Measurements from ENCODE around the gene ATG7. TPM values are rescaled to one million over a fixed set of nuclear protein-coding genes. Genes with fewer than 3 reads are reported as not detected.
A peak's percentile ranks its signal among the peaks of the same experiment; 100 is the strongest.

Gene ATG7, protein sequence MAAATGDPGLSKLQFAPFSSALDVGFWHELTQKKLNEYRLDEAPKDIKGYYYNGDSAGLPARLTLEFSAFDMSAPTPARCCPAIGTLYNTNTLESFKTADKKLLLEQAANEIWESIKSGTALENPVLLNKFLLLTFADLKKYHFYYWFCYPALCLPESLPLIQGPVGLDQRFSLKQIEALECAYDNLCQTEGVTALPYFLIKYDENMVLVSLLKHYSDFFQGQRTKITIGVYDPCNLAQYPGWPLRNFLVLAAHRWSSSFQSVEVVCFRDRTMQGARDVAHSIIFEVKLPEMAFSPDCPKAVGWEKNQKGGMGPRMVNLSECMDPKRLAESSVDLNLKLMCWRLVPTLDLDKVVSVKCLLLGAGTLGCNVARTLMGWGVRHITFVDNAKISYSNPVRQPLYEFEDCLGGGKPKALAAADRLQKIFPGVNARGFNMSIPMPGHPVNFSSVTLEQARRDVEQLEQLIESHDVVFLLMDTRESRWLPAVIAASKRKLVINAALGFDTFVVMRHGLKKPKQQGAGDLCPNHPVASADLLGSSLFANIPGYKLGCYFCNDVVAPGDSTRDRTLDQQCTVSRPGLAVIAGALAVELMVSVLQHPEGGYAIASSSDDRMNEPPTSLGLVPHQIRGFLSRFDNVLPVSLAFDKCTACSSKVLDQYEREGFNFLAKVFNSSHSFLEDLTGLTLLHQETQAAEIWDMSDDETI
- polyA plus RNA-seq: 10 to 100 TPM in 2 of 3 donors, 1 to 10 TPM in 1; 8.4 to 17.9 (median 14.9) TPM

DNA sequence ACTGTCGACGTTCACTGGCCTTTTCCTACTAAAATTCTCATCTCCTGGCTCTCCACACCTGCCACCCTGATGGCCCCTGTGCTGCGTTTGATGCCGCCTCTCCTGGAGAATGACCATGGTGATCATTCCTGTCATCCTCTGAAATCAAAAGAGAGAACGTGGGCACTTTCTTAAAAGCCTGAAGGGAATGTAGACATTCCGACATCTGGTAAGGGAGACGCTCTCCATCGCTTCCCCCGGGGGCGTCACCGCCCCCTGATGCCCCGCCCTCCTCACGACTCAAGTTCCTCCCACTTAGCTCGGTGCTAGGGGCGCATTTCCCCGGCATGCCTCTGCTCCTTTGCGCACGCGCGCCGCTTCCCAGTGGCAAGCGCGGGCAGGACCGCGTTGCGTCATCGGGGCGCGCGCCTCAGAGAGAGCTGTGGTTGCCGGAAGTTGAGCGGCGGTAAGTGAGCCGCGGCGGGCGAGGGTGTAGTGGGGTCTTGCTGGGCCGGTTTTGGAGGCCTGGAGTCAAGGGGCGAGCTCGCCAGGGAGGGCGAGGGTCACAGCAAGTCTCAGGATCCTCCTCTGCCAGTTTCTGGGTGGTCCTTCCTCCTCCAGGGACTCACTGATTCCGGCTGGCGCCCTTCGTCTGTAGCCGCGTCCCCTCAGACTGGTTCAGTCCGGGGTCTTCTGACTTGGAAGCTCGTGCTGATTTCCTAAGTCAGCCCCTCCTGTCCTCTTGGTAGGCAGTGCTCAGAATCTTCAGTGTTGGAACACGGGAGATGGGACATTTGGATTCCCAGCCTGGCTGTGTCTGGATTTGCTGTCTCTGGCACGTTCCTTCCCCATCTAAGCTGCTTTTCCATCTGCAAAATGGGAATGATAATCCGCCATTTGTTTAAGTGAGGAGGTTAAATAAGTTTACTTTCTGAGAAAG lies at the start of gene ATG7:
Gene ATG7, plus strand, starts transcription at position 412 of the 919 bp plus-strand sequence. CDS start 26,299 bp downstream, outside the sequence.
- 2% methylated on average over 51 of the region's 51 CpGs for WGBS, 3 donors

DNA sequence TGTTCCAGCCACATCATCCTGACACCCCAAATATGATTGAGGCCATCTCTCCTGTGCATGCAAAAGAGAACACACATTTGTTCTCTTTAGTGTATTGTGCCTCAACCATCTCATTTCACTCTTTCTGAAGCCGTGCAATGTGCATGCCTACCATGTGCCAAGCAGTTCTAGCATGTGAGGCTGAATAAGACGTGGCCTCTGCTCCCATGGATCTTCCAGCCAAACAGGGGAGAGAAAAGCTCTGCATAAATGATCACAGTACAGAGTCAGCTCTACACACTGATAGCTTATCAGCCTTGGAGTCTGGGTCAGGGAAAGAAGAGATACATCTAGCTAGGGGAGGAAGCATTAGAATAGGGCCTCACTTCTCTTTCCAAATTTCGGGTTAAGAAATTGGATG lies 48.2 kb upstream of the ATG7 start:
- no peak overlapping the region for H3K27ac ChIP-seq (ENCODE audit: low read depth, low read length)
- 75 to 87% (median 80%) methylated on average over 3 of the region's 3 CpGs for WGBS, 3 donors

More for the DNA sequence above, at the start of gene ATG7:
- H3K27ac ChIP-seq (ENCODE audit: low read depth, low read length): peak within 1 kb of the TSS; percentile 36

DNA sequence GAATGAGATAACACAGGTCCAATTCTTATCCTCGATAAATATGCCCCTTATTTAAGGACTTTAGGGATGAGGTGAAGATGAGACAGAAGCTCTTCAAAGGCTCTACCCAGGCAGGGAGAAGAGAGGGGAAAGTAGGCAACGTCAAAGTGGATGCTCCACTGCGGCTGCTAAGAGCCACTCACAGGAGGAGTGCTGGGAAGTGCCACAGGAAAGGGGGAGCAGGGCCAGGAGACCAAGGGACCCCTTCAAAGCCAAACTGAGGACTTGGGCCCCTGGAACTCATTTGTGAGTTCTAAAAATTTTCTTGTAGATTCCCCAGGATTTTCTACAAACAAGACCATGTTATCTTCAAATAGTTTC lies 47.3 kb upstream of the ATG7 start:
- H3K27ac ChIP-seq (ENCODE audit: low read depth, low read length): no peak overlapping the region
- WGBS, 3 donors: 78 to 87% (median 86%) methylated on average over 3 of the region's 3 CpGs

DNA sequence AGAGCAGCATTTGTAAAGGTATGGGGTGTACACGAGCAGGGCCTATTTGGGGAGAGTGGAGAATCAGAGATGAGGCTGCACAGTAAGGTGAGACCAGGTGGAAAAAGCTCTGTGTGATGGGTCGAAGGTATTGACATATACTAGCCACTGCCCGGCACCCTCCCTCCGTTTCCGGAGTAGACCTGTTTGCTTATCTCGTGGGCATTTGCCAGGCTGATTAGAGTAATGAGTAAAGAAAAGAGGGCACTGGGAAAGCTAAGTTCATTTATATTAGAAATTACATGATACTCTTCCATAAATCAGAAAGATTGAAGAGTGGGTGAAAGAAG lies 46.2 kb upstream of the ATG7 start:
- 44 to 78% (median 77%) methylated on average over 6 of the region's 6 CpGs for WGBS, 3 donors

DNA sequence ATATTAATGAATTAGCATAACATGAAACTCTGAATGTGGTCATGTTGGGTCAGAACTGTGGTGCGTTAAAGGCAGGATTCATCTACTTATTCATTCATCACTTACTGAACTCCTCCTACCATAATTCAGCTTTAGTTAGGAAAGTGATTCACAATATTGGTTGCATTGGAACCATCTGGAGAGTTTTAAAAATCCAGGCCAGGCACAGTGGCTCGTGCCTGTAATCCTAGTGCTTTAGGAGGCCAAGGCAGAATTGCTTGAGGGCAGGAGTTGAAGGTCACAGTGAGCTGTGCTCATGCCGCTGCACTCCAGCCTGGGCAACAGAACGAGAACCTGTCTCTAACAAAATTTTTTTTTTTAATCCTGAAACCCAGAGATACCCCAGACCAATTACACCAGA lies 44.2 kb upstream of the ATG7 start:
- WGBS, 3 donors: 59 to 83% (median 68%) methylated on average over 4 of the region's 4 CpGs
- H3K27ac ChIP-seq (ENCODE audit: low read depth, low read length): no peak overlapping the region

More for the DNA sequence above, 46.2 kb upstream of the ATG7 start:
- no peak overlapping the region for H3K27ac ChIP-seq (ENCODE audit: low read depth, low read length)

DNA sequence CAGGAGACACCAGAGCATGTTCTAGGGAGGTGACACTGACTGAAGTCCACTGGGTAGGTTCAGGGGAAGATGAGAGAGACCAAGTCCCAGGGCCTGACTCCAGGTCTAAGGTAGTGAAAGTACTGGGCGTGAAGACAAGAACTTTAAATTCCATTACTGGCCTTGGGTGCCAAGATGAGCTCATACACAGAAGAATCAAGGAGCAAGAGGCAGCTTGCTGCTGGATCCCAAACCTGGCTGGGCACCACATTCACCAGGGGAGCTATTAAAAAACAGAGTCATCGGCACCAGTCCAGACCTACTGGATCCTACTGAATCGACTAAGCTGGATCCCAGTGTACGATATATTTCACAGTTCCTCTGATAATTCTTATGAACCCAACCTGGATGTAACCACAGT lies 42.1 kb upstream of the ATG7 start:
- 83 to 91% (median 86%) methylated on average over 4 of the region's 4 CpGs for WGBS, 3 donors
- no peak overlapping the region for H3K27ac ChIP-seq (ENCODE audit: low read depth, low read length)

DNA sequence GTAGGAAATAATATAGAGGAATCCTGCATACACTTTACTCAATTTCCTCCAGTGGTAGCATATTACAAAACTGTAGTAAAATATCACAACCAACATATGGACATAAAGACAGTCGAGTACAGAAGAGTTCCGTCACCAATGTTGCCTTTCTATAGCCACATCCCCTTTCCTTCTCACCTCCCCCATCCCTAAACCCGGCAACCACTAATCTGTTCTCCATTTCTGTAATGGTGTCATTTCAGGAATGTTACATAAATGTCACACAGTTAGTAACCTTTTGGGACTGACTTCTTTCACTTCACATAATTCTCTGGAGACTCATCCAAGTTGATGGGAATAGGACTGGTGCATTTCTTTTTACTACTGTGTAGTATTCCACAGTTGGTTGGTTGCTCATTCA lies 41.4 kb upstream of the ATG7 start:
- no peak overlapping the region for H3K27ac ChIP-seq (ENCODE audit: low read depth, low read length)
- 39 to 58% (median 54%) methylated on average over 3 of the region's 3 CpGs for WGBS, 3 donors

DNA sequence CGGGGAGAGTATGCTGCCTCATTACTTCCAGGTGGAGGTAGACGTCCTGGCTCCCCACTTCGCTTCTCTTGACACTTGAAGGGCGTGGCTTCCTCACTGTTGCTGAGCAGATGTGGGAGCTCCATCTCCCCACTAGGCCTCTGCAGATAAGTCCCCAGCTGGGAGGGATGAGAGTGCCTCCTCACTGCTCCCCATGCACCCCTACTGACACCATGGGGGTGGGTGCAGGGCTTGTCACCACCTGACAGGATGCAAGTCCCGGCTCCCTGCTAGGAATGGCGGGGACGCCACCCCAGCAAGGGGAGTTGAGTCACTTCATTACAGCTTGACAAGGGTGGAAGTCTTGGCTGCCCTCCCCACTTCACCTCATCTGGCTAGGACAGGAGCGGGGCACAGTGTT lies 36.8 kb upstream of the ATG7 start:
- 72 to 85% (median 82%) methylated on average over 8 of the region's 8 CpGs for WGBS, 3 donors

DNA sequence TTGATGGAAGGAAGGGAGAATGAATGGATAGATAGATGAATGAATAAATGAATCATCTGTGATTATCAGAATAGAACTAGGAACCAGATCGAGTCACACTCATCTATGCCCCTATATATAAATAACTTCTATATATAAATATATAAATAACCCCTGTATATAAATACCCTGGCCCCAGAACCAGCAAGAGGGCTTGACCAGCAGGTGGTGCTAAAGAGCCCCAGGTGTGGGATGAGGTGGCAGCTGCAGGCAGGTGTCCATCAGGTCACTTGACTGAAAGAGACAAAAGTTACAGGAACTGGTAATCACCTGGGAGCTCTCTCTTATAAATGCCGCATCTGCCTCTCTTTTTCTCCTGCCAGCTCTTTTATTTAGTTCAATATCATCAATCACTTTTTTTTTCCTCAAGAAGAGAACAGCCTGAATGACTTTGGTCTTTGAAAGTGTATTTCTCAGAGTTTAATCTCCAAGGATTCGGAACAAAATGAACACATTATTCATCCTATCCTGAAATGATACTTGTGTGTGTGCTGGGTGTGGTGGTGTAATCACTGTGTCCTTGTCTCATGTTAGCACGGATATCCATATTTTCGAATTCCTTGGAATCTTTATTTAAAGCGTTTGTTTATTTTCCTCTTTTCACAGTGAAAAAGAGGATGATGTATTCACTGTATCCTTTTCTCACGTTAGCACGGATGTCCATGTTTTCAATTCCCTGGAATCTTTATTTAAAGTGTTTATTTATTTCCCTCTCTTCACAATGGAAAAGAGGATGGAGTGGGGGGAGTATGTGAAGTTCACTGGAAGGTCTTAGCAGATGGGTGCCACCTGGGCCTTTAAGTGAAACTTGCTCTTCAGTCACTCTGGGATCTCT lies 35.4 kb upstream of the ATG7 start:
- no peak overlapping the region for H3K27ac ChIP-seq (ENCODE audit: low read depth, low read length)
- 36 to 39% (median 37%) methylated on average over 8 of the region's 8 CpGs for WGBS, 3 donors

More for the DNA sequence above, 36.8 kb upstream of the ATG7 start:
- H3K27ac ChIP-seq (ENCODE audit: low read depth, low read length): no peak overlapping the region

DNA sequence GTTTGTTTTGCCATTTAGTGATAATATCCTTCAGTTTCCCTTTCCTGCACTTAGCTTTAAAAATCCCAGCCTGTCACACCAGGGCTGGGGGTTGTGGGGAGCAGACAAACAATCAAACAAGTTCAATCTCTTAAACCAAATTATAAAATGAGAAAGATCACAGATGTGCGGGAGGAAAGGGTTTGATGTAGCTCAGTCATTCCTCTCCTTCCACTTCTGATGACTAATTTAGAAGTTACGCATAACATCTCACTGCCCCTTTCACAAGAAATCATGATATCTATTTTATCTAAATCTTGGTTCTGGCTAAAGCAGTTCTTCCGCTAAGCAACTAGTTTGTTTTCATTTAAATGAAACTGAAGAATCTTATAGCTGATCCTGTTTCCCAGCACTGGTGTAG lies 34.1 kb upstream of the ATG7 start:
- no peak overlapping the region for H3K27ac ChIP-seq (ENCODE audit: low read depth, low read length)
- 70 to 76% (median 71%) methylated on average over 3 of the region's 3 CpGs for WGBS, 3 donors

DNA sequence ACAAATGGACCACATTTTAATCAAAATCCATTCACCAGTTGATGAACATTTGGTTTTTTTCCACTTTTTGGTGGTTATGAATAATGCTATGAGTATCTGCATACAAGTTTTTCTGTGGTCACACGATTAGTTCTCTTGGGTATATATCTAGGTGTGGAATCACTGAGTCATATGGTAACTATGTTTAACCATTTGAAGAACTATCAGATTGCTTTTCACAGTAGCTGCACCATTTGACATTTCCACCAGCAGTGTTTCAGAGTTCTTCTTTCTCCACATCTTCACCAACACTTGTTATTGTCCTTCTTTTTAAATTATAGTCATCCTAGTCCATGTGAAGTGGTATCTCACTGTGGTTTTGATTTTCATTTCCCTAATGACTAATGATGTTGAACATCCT lies 33.3 kb upstream of the ATG7 start:
- no peak overlapping the region for H3K27ac ChIP-seq (ENCODE audit: low read depth, low read length)
- 63 to 75% (median 69%) methylated on average over 1 of the region's 1 CpG for WGBS, 3 donors

DNA sequence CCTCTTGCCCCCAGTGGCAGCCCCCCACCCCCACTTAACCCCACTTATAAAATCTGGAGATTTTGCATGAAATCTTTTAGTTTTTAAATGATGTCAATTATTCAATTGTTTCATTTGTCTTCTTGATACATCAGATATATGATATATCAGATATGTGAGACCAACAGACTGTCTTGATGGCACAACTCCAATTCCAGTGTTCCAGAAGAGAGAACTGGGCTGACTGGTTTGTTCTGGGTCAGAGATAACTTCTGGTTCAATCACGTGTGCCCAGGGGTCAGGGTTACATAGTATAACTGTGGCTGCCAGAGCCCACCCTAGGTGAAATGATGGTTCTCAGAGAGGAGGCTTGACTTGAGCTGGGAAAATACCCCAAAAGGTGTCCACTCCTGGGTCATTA lies 32.4 kb upstream of the ATG7 start:
- WGBS, 3 donors: 21 to 88% (median 79%) methylated on average over 1 of the region's 1 CpG

DNA sequence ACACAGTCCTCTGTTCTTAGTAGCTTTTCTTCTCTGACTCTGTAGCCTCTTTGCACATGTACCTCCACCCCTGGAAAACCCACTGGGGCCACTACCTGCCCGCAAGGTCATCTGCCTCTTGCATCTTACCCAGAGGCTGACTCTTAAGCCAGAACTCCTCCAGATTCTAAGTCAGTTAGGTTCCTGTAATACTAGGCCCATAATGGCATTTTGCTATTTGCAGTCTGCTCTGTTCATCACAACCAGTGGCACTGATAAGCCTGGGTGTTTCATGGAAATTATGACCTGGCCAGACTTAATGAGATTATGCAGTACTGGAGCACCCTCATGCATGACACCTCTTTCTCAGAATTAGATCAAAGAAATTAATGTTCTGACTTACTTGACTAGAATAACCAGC lies 31.7 kb upstream of the ATG7 start:
- 82 to 98% (median 96%) methylated on average over 1 of the region's 1 CpG for WGBS, 3 donors
- H3K27ac ChIP-seq (ENCODE audit: low read depth, low read length): no peak overlapping the region

More for the DNA sequence above, 32.4 kb upstream of the ATG7 start:
- no peak overlapping the region for H3K27ac ChIP-seq (ENCODE audit: low read depth, low read length)

DNA sequence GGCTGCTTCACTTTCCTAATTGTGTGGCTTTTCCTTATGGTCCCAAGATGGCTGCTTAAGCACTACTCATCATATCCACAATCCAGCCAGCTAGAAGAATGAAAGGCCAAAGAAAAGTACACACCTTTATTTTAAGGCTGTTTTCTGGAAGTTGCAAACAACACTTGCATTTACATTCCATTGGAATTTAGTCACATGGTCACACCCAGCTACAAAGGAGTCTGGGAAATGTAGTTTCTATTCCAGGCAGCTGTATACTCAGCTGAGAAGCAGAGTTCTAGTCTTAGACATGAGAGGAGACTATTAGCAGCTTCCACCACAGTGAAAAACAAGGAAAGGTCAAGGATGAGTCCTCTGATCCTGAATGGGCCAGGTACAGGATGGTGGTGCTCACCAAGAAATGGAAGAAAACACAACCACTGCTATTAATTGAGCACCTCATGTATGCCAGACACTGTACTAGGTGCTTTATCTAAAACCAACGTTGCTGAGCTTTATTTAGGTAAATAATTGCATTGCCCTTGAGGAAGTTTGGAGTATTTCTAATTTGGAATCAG lies 28.0 kb upstream of the ATG7 start:
- WGBS, 3 donors: 45 to 73% (median 58%) methylated on average over 1 of the region's 1 CpG

DNA sequence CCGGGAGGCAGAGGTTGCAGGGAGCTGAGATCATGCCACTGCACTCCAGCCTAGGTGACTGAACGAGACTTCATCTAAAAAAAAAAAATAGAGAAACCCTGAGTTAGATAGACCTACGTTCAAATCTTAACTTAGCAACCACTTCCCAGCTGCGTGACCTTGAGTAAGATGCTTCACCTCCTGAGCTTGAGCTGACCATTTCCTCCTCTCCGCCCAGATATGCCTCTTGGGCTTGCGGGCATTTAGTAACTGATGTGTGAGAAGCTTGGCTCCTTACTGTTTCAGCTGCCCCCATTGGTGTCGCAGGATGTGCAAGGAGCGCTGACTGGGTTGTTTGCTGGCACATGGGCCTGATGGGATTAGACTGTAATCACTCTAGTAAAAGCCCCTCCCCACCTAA lies 26.9 kb upstream of the ATG7 start:
- 78 to 87% (median 79%) methylated on average over 8 of the region's 8 CpGs for WGBS, 3 donors
- no peak overlapping the region for H3K27ac ChIP-seq (ENCODE audit: low read depth, low read length)

More for the DNA sequence above, 28.0 kb upstream of the ATG7 start:
- H3K27ac ChIP-seq (ENCODE audit: low read depth, low read length): no peak overlapping the region

DNA sequence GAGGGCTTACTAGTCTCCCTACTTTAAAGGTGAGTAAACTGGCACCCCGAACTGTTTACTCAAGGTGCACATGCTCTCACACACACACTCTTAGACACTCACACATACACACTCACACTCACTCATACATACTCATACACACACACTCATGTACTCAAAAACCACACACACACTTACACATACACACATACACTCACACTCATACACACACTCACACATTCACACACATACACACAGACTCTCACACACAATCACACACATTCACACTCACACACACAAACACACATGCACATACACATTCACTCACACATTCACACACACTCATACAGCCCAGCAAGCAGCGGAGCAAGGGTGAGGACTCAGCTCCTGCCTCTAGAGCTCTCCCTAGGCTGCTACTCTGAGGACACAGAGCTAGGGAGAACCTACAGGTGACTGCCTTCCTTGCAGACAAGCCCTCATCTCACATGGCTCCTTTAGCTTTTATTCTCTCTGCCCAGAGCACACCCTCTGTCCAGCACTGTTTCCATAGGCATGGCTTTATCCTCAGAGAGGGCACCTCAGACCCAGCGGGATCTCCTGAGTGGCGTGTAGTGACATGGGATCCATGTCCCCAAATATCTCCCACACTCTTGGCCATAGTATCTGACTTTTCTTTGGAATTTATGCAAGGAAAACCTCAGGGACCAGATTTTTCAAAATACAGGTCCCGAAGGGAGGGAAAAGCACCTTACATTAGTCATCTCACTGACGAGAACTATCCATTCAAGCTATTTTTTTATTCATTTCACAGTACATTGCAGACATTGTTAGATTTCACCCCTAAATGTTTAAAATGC lies 26.2 kb upstream of the ATG7 start:
- no peak overlapping the region for H3K27ac ChIP-seq (ENCODE audit: low read depth, low read length)
- 79 to 92% (median 90%) methylated on average over 6 of the region's 6 CpGs for WGBS, 3 donors

DNA sequence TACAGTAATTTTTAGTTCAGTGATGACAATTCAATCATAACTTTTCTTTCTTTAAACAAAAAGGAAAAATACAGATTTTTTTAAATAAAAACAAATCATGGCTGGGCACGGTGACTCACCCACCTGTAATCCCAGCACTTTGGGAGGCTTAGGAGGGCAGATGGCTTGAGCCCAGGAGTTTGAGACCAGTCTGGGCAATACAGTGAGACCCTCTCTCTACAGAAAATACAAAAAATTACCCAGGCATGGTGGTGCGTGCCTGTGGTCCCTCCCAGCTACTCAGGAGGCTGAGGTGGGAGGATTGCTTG lies 25.6 kb upstream of the ATG7 start:
- no peak overlapping the region for H3K27ac ChIP-seq (ENCODE audit: low read depth, low read length)
- 81 to 95% (median 91%) methylated on average over 2 of the region's 2 CpGs for WGBS, 3 donors

All from adipose tissue (tissue), 3 donors.